Measurements from ENCODE around the gene UBA1.

The UBA1 gene

DNA sequence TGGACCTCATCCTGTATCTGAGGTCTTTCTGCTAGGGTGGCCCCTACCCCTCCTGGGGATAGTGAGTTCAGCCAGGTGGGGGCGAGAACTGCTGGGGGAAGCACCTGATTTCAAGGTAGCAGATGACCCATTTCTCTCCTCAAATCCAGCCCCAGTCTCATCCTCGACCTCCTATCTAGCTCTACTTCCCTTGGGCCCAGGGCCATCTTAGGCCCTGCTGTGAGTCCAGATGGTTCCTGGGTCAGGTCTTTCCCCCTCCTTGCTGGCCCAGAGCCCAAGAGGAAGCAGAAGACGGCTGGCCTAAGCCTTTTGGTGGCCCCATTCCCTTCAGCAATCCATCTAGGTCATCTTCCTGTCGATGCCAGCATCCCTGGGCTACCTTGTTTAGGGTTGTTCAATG, 28.1 kb downstream of the UBA1 start:
- no peak overlapping the region for H3K4me3 ChIP-seq (IDR thresholded peaks at IDR 0.05; ENCODE audit: insufficient read depth, low read depth, low read length)
- H3K79me2 ChIP-seq (ENCODE audit: insufficient read depth, low read depth): peaks cover 32% of the 10 kb centered on the region
- H3K27ac ChIP-seq: no peak overlapping the region
- no peak overlapping the region for H3K9ac ChIP-seq
- no peaks in the 10 kb centered on the region for H3K27me3 ChIP-seq (ENCODE audit: insufficient read depth, low read depth)
- TF ChIP-seq, protein P1, sequence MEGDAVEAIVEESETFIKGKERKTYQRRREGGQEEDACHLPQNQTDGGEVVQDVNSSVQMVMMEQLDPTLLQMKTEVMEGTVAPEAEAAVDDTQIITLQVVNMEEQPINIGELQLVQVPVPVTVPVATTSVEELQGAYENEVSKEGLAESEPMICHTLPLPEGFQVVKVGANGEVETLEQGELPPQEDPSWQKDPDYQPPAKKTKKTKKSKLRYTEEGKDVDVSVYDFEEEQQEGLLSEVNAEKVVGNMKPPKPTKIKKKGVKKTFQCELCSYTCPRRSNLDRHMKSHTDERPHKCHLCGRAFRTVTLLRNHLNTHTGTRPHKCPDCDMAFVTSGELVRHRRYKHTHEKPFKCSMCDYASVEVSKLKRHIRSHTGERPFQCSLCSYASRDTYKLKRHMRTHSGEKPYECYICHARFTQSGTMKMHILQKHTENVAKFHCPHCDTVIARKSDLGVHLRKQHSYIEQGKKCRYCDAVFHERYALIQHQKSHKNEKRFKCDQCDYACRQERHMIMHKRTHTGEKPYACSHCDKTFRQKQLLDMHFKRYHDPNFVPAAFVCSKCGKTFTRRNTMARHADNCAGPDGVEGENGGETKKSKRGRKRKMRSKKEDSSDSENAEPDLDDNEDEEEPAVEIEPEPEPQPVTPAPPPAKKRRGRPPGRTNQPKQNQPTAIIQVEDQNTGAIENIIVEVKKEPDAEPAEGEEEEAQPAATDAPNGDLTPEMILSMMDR (conservative IDR thresholded peaks at IDR 0.05; ENCODE audit: low read depth, low read length): no peak
- H3K36me3 ChIP-seq (ENCODE audit: insufficient read depth): no peaks in the 10 kb centered on the region
- H3K4me2 ChIP-seq: no peak overlapping the region
- H4K20me1 ChIP-seq (ENCODE audit: insufficient read depth): no peaks in the 10 kb centered on the region
- H3K4me1 ChIP-seq (ENCODE audit: low read depth, poor library complexity, severe bottlenecking): peaks cover 12% of the 10 kb centered on the region
- no peak overlapping the region for H2AFZ ChIP-seq (ENCODE audit: low read depth)

DNA sequence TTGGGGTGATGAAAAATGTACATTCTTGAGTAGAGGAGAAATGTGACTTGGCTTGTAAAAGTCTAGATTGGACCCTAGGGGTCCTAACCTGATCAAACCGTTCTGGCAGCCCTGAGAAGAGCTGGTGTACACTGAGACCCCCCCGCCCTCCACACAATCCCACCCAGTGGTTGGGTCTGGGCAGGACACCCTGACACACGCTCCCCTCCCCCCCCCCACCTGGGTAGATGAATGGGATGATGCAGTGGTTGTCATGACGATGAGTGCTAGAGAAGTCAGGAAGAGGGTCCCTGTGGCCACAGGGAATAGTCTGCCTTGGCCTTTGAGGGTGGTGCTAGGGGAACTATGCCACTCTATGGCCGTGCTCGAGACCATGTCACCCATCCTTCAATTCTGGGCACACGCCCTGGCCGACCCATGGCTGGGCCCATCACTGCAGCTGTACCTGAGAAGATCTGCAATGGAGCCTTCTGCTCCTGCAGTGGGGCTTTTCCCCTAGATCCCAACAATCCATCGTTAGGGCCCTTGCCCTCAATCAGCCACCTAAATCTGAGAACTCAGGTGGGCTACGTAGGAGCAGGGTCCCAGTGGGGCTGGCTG, 29.2 kb downstream of the UBA1 start:
- Histone ChIP-seq H3K27ac (no peak overlapping the region), H3K4me2 (no peak overlapping the region), H4K20me1 (ENCODE audit: insufficient read depth) (no peaks in the 10 kb centered on the region), H3K4me1 (ENCODE audit: low read depth, poor library complexity, severe bottlenecking) (peaks cover 7% of the 10 kb centered on the region), H3K4me3 (IDR thresholded peaks at IDR 0.05; ENCODE audit: insufficient read depth, low read depth, low read length) (no peak overlapping the region), H3K9ac (no peak overlapping the region), H3K79me2 (ENCODE audit: insufficient read depth, low read depth) (peaks cover 32% of the 10 kb centered on the region), H3K36me3 (ENCODE audit: insufficient read depth) (no peaks in the 10 kb centered on the region), H3K27me3 (ENCODE audit: insufficient read depth, low read depth) (no peaks in the 10 kb centered on the region), H2AFZ (ENCODE audit: low read depth) (no peak overlapping the region)
- TF ChIP-seq, protein P1 (conservative IDR thresholded peaks at IDR 0.05; ENCODE audit: low read depth, low read length): no peak

DNA sequence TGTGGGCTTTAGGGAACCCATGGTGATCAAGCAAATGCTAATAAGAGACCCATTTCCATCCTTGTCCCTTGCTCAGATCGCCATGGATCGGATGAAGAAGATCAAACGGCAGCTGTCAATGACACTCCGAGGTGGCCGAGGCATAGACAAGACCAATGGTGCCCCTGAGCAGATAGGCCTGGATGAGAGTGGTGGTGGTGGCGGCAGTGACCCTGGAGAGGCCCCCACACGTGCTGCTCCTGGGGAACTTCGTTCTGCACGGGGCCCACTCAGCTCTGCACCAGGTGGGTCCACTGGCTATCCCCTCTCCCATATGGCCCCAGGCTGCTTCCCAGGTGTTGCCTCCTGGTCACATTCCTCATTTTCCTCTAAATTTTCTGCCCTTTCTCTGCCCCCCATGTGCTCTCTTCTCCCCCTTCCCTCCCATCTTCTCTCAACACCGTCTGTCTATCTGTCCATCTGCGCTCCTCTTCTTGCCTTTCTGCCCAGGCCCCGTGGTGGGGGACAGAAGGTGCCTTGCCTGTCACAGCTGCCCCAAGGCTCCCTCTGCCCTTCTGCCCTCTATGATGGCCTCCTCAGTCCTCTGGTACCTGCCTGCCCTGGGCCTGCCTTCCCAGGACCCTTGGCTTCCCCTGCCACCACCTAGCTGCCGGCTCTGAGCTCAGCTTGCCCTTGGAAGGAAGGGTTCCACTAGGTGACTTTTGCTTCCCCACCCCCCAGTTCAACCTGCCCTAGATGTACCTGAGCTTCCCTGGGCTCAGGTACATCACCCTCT, 30.0 kb downstream of the UBA1 start:
- peaks cover 30% of the 10 kb centered on the region for H3K79me2 ChIP-seq (ENCODE audit: insufficient read depth, low read depth)
- no peaks in the 10 kb centered on the region for H3K27me3 ChIP-seq (ENCODE audit: insufficient read depth, low read depth)
- H3K4me2 ChIP-seq: no peak overlapping the region
- no peaks in the 10 kb centered on the region for H3K36me3 ChIP-seq (ENCODE audit: insufficient read depth)
- H3K27ac ChIP-seq: no peak overlapping the region
- H3K9ac ChIP-seq: no peak overlapping the region
- H4K20me1 ChIP-seq (ENCODE audit: insufficient read depth): no peaks in the 10 kb centered on the region
- TF ChIP-seq, protein P1 (conservative IDR thresholded peaks at IDR 0.05; ENCODE audit: low read depth, low read length): no peak
- no peak overlapping the region for H3K4me3 ChIP-seq (IDR thresholded peaks at IDR 0.05; ENCODE audit: insufficient read depth, low read depth, low read length)
- H2AFZ ChIP-seq (ENCODE audit: low read depth): no peak overlapping the region
- H3K4me1 ChIP-seq (ENCODE audit: low read depth, poor library complexity, severe bottlenecking): peaks cover 7% of the 10 kb centered on the region

DNA sequence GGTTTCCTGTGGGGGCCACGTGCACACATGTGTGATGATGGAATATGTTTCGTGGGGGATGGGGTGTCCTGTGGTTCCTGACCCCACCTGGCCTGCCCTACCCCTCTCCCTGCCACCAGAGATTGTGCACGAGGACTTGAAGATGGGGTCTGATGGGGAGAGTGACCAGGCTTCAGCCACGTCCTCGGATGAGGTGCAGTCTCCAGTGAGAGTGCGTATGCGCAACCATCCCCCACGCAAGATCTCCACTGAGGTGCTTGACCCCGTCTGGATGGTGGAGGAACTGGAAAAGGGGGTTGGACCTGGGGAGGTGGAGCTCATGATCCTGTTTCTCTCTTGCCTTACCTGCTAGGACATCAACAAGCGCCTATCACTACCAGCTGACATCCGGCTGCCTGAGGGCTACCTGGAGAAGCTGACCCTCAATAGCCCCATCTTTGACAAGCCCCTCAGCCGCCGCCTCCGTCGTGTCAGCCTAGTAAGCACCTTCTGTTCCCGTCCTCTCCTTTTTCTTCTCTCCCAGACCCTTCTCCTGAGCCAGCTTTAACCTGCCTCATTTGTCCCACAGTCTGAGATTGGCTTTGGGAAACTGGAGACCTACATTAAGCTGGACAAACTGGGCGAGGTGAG, 30.8 kb downstream of the UBA1 start:
- Histone ChIP-seq H3K4me1 (ENCODE audit: low read depth, poor library complexity, severe bottlenecking) (peaks cover 7% of the 10 kb centered on the region), H2AFZ (ENCODE audit: low read depth) (no peak overlapping the region), H3K27ac (no peak overlapping the region), H3K36me3 (ENCODE audit: insufficient read depth) (no peaks in the 10 kb centered on the region), H4K20me1 (ENCODE audit: insufficient read depth) (no peaks in the 10 kb centered on the region), H3K4me2 (no peak overlapping the region), H3K4me3 (IDR thresholded peaks at IDR 0.05; ENCODE audit: insufficient read depth, low read depth, low read length) (no peak overlapping the region), H3K9ac (no peak overlapping the region), H3K79me2 (ENCODE audit: insufficient read depth, low read depth) (peaks cover 23% of the 10 kb centered on the region), H3K27me3 (ENCODE audit: insufficient read depth, low read depth) (no peaks in the 10 kb centered on the region)
- TF ChIP-seq, protein P1 (conservative IDR thresholded peaks at IDR 0.05; ENCODE audit: low read depth, low read length): no peak
